ENCODE data around the gene PAFAH1B1. TPM values are rescaled to one million over a fixed set of nuclear protein-coding genes. Genes with fewer than 3 reads are reported as not detected.

PAFAH1B1 gene
- total and polyA plus RNA-seq, 2 donors (not counting 1 experiment from before 2014, with no cell fraction given), result 41.4 to 170 TPM

- H3K4me3 Mint-ChIP-seq, result no peak overlapping the region
- no peak overlapping the region for H3K9ac ChIP-seq (ENCODE audit: low read length)
- no peak for TF ChIP-seq EZH2 (IDR thresholded peaks at IDR 0.05; ENCODE audit: borderline replicate concordance, insufficient read depth, low read depth, low read length, poor library complexity, severe bottlenecking)
- DNase-seq (no peak), ATAC-seq (ENCODE audit: low read depth) (no peak)
- ChIA-PET CTCF (interaction anchor here (0.6 kb wide), 1 partner anchor 27 kb away, joined by 3 read pairs; no protein-coding TSS in a partner anchor), POLR2A (interaction anchor here (0.6 kb wide), 1 partner anchor 917 kb away, joined by 3 read pairs; no protein-coding TSS in a partner anchor)
- no peak overlapping the region for H3K4me3 ChIP-seq (ENCODE audit: control extremely low read depth in 1 of 5, extremely low read depth in 1 of 5, insufficient read depth in 1 of 5, low read depth in 2 of 5, low read length in 4 of 5)
- intact Hi-C loops (cut with micrococcal nuclease), result no loop called here
- no peak overlapping the region for H3K27ac ChIP-seq (ENCODE audit: low read length in 2 of 2)
- peaks cover 35% of the 10 kb centered on the region for H4K20me1 ChIP-seq (ENCODE audit: control insufficient read depth, insufficient read depth, low read length, poor library complexity, severe bottlenecking)
- H2AFZ ChIP-seq (ENCODE audit: insufficient read depth, low read depth, low read length, poor library complexity, severe bottlenecking), result no peak overlapping the region
- no peaks in the 10 kb centered on the region for H3K9me3 Mint-ChIP-seq (ENCODE audit: insufficient read depth)
- H3K27ac Mint-ChIP-seq, result no peak overlapping the region
- 95% methylated on average over 22 of the region's 22 CpGs for WGBS (ENCODE audit: insufficient coverage)
- peaks cover 14% of the 10 kb centered on the region for H3K4me1 Mint-ChIP-seq
- peaks cover 25% of the 10 kb centered on the region for H3K79me2 ChIP-seq (ENCODE audit: control insufficient read depth, insufficient read depth, low read length)
- H3K4me1 ChIP-seq (ENCODE audit: control insufficient read depth in 2 of 2, insufficient read depth in 2 of 2, low read length in 2 of 2), result peaks cover 0 to under 1% of the 10 kb centered on the region in 2 donors
- H3K27me3 ChIP-seq (replicated peaks in 1 of 4; ENCODE audit: control extremely low read depth in 1 of 4, control insufficient read depth in 3 of 4, insufficient read depth in 4 of 4, low read length in 3 of 4), result no peaks in the 10 kb centered on the region
- H3K4me2 ChIP-seq (replicated peaks; ENCODE audit: low read depth, low read length, poor library complexity, severe bottlenecking), result no peak overlapping the region
- no peaks in the 10 kb centered on the region for H3K27me3 Mint-ChIP-seq
- H3K36me3 ChIP-seq (replicated peaks in 1 of 2; ENCODE audit: control extremely low read depth in 1 of 2, control insufficient read depth in 1 of 2, extremely low read depth in 1 of 2, insufficient read depth in 2 of 2, low read length in 1 of 2), result peaks cover 0 to 41% of the 10 kb centered on the region in 2 experiments
- H3K9me3 ChIP-seq (ENCODE audit: control extremely low read depth in 1 of 3, control insufficient read depth in 2 of 3, insufficient read depth in 1 of 3, low read length in 2 of 3), result no peaks in the 10 kb centered on the region
Observed at GRCh38 chr17:2701996-2702741, 108.7 kb downstream of the PAFAH1B1 start.

DNA sequence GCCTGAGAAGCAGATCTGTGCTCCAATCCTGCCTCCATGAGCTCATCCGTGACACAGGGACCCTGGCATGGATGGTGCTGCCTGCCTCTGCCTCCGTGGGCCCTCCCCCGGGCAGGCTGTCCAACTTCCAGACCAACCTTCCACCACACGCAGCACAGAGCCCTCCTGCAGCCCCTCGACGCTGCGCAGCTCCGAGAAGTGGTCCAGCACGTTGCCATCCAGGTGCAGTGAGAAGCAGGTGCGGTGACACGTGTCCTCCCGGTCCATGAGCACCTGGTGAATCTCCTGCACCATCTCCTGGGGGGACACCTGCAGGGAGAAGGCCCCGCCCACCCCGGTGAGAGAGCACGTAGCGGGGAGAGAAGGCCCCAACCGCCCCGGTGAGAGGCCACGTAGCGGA is 109.7 kb downstream of the PAFAH1B1 start:
- H3K27me3 Mint-ChIP-seq, result no peaks in the 10 kb centered on the region
- Histone ChIP-seq H3K9me3 (ENCODE audit: control extremely low read depth in 1 of 3, control insufficient read depth in 2 of 3, insufficient read depth in 1 of 3, low read length in 2 of 3) (no peaks in the 10 kb centered on the region), H4K20me1 (ENCODE audit: control insufficient read depth, insufficient read depth, low read length, poor library complexity, severe bottlenecking) (peaks cover 46% of the 10 kb centered on the region), H3K9ac (ENCODE audit: low read length) (no peak overlapping the region), H3K79me2 (ENCODE audit: control insufficient read depth, insufficient read depth, low read length) (peaks cover 35% of the 10 kb centered on the region), H3K4me2 (replicated peaks; ENCODE audit: low read depth, low read length, poor library complexity, severe bottlenecking) (no peak overlapping the region), H3K36me3 (replicated peaks in 1 of 2; ENCODE audit: control extremely low read depth in 1 of 2, control insufficient read depth in 1 of 2, extremely low read depth in 1 of 2, insufficient read depth in 2 of 2, low read length in 1 of 2) (peaks cover 0 to 33% of the 10 kb centered on the region in 2 experiments), H3K27ac (ENCODE audit: low read length in 2 of 2) (no peak overlapping the region), H3K4me1 (ENCODE audit: control insufficient read depth in 2 of 2, insufficient read depth in 2 of 2, low read length in 2 of 2) (peaks cover 0 to 10% of the 10 kb centered on the region in 2 donors), H3K4me3 (ENCODE audit: control extremely low read depth in 1 of 5, extremely low read depth in 1 of 5, insufficient read depth in 1 of 5, low read depth in 2 of 5, low read length in 4 of 5) (no peak overlapping the region), H2AFZ (ENCODE audit: insufficient read depth, low read depth, low read length, poor library complexity, severe bottlenecking) (no peak overlapping the region), H3K27me3 (replicated peaks in 1 of 4; ENCODE audit: control extremely low read depth in 1 of 4, control insufficient read depth in 3 of 4, insufficient read depth in 4 of 4, low read length in 3 of 4) (no peaks in the 10 kb centered on the region)
- 97% methylated on average over 19 of the region's 20 CpGs for WGBS (ENCODE audit: insufficient coverage)
- no peaks in the 10 kb centered on the region for H3K9me3 Mint-ChIP-seq (ENCODE audit: insufficient read depth)
- peaks cover 14% of the 10 kb centered on the region for H3K4me1 Mint-ChIP-seq
- ChIA-PET CTCF (no interaction called here), POLR2A (no interaction called here)
- ATAC-seq (ENCODE audit: low read depth) (no peak), DNase-seq (no peak)
- intact Hi-C loops (cut with micrococcal nuclease), result no loop called here
- H3K4me3 Mint-ChIP-seq, result no peak overlapping the region
- no peak for TF ChIP-seq EZH2 (IDR thresholded peaks at IDR 0.05; ENCODE audit: borderline replicate concordance, insufficient read depth, low read depth, low read length, poor library complexity, severe bottlenecking)
- H3K27ac Mint-ChIP-seq, result no peak overlapping the region

Measured in B cell (primary cell).